ENCODE results near the gene NLRC3. TPM values are rescaled to one million over a fixed set of nuclear protein-coding genes. Genes with fewer than 3 reads are reported as not detected.
A peak's percentile ranks its signal among the peaks of the same experiment; 100 is the strongest.

The NLRC3 gene
- total and polyA plus RNA-seq, 7 experiments from 2014 or later: 22.2 to 91.3 (median 70.0) TPM

DNA sequence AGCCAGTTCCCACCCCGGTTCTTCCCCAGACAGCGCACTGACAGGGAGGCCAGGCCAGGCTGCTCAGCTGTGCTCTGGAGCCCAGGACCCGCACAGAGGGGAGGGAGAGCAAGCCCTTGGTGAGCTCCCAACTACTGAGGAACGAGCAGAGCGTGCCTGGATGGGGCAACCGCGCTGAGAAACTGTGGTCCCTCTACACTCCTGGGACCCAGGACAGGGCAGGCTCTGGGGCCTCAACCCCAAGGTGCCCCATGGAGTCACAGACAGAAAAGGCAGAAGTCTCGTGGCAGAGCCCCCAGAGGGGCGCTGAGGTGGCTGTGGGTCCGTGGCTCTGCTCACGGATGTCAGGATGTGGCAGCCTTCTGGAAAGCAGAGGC is 17.9 kb upstream of the NLRC3 start:
- no peak overlapping the region for H3K27ac Mint-ChIP-seq
- peaks cover 0 to 11% (median 0%) of the 10 kb centered on the region in 7 donors for H3K4me1 Mint-ChIP-seq
- no peak overlapping the region for H3K4me3 Mint-ChIP-seq
- H3K9me3 ChIP-seq (ENCODE audit: control insufficient read depth in 2 of 3, low read length in 3 of 3): no peaks in the 10 kb centered on the region
- no peak overlapping the region for H3K4me3 ChIP-seq (ENCODE audit: low read length)
- H3K36me3 ChIP-seq (ENCODE audit: control insufficient read depth in 2 of 3, insufficient read depth in 3 of 3, low read length in 3 of 3): peaks cover 0 to 18% (median 0%) of the 10 kb centered on the region in 3 experiments
- DNase-seq: no peak
- ChIA-PET POLR2A (no interaction called here), CTCF (interaction anchor here (0.5 kb wide), 1 partner anchor 100 kb away, joined by 3 read pairs; no protein-coding TSS in a partner anchor)
- no peaks in the 10 kb centered on the region for H3K9me3 Mint-ChIP-seq
- no peaks in the 10 kb centered on the region for H3K27me3 ChIP-seq (ENCODE audit: control insufficient read depth in 2 of 2, insufficient read depth in 2 of 2, low read length in 2 of 2)
- H3K4me1 ChIP-seq (ENCODE audit: control insufficient read depth in 2 of 2, insufficient read depth in 2 of 2, low read length in 2 of 2): no peaks in the 10 kb centered on the region
- no peak overlapping the region for H3K27ac ChIP-seq (ENCODE audit: low read depth, low read length)
- H3K36me3 Mint-ChIP-seq: peaks cover 3 to 26% (median 10%) of the 10 kb centered on the region in 5 donors
- no peaks in the 10 kb centered on the region for H3K27me3 Mint-ChIP-seq
- ATAC-seq: no peak
- intact Hi-C loops (cut with micrococcal nuclease): no loop called here

- Mint-ChIP-seq H3K27ac (peak overlapping the region in 1 of 9 donors; percentile 19), H3K27me3 (no peaks in the 10 kb centered on the region), H3K4me1 (peaks cover 0 to 11% (median 0%) of the 10 kb centered on the region in 7 donors), H3K9me3 (no peaks in the 10 kb centered on the region), H3K4me3 (no peak overlapping the region), H3K36me3 (peaks cover 3 to 23% (median 11%) of the 10 kb centered on the region in 5 donors)
- ATAC-seq (no peak), DNase-seq (no peak)
- H3K4me3 ChIP-seq (ENCODE audit: low read length): no peak overlapping the region
- H3K9me3 ChIP-seq (ENCODE audit: control insufficient read depth in 2 of 3, low read length in 3 of 3): no peaks in the 10 kb centered on the region
- ChIA-PET POLR2A (no interaction called here), CTCF (interaction anchor here (0.5 to 0.6 kb wide), 2 partner anchors 75 to 101 kb away, joined by 3 read pairs; no protein-coding TSS in a partner anchor)
- no peaks in the 10 kb centered on the region for H3K27me3 ChIP-seq (ENCODE audit: control insufficient read depth in 2 of 2, insufficient read depth in 2 of 2, low read length in 2 of 2)
- no peaks in the 10 kb centered on the region for H3K4me1 ChIP-seq (ENCODE audit: control insufficient read depth in 2 of 2, insufficient read depth in 2 of 2, low read length in 2 of 2)
- H3K36me3 ChIP-seq (ENCODE audit: control insufficient read depth in 2 of 3, insufficient read depth in 3 of 3, low read length in 3 of 3): peaks cover 0 to 17% (median 0%) of the 10 kb centered on the region in 3 experiments
- H3K27ac ChIP-seq (ENCODE audit: low read depth, low read length): no peak overlapping the region
- intact Hi-C loops (cut with micrococcal nuclease): no loop called here
Observed at GRCh38 chr16:3594316-3595109, 17.3 kb upstream of the NLRC3 start.

DNA sequence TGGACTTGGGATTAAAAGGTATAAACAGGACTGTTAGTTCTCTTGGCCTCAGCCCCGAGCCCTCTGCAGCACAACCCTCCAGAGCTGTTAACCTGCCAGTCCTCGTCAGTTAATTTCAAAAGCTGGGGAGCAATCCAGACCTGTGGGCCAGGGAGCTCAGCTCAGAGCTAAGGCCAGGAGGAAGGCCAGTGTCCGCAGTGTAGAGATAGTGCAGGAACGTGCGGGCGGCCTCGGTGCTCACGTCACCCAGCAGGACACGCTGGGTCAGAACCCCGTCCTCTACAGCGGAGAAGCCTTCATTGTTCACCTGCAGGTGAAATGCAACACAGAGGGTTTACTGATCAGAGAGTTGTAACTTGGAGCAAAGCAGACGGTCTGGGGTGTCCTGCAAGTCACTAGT is 15.4 kb upstream of the NLRC3 start:
- Histone ChIP-seq H3K27ac (ENCODE audit: low read depth, low read length) (no peak overlapping the region), H3K4me1 (ENCODE audit: control insufficient read depth in 2 of 2, insufficient read depth in 2 of 2, low read length in 2 of 2) (no peaks in the 10 kb centered on the region), H3K36me3 (ENCODE audit: control insufficient read depth in 2 of 3, insufficient read depth in 3 of 3, low read length in 3 of 3) (peaks cover 0 to 24% (median 0%) of the 10 kb centered on the region in 3 experiments), H3K27me3 (ENCODE audit: control insufficient read depth in 2 of 2, insufficient read depth in 2 of 2, low read length in 2 of 2) (no peaks in the 10 kb centered on the region), H3K9me3 (ENCODE audit: control insufficient read depth in 2 of 3, low read length in 3 of 3) (no peaks in the 10 kb centered on the region), H3K4me3 (ENCODE audit: low read length) (no peak overlapping the region)
- no peak overlapping the region for H3K4me3 Mint-ChIP-seq
- ChIA-PET POLR2A (no interaction called here), CTCF (no interaction called here)
- H3K27me3 Mint-ChIP-seq: no peaks in the 10 kb centered on the region
- no peak for DNase-seq
- H3K9me3 Mint-ChIP-seq: no peaks in the 10 kb centered on the region
- H3K4me1 Mint-ChIP-seq: peaks cover 0 to 11% (median 0%) of the 10 kb centered on the region in 7 donors
- H3K36me3 Mint-ChIP-seq: peaks cover 3 to 19% (median 15%) of the 10 kb centered on the region in 5 donors
- peak overlapping the region in 1 of 9 donors; percentile 25 for H3K27ac Mint-ChIP-seq
- ATAC-seq: no peak
- intact Hi-C loops (cut with micrococcal nuclease): no loop called here

DNA sequence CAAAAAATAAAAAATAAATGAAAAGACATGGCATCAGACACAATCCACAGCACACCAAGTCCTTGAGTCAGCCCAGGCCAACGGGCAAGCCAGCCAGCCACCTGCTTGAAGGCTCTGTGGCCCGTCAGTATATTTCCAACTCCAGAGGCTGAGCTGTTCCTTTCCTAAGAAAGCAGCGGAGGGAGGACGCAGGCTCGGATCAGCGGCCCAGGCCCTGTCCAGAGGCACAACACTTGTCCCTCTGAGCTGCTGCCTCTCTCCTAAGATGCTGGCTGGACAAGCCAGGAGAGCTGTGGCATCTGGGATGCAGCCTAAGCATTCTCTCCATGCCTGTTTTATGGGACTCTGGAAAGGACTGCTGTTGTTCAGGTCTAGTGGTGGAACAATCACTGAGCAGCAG is 14.8 kb upstream of the NLRC3 start:
- no peak for ATAC-seq
- Histone ChIP-seq H3K4me1 (ENCODE audit: control insufficient read depth in 2 of 2, insufficient read depth in 2 of 2, low read length in 2 of 2) (no peaks in the 10 kb centered on the region), H3K36me3 (ENCODE audit: control insufficient read depth in 2 of 3, insufficient read depth in 3 of 3, low read length in 3 of 3) (peaks cover 0 to 24% (median 0%) of the 10 kb centered on the region in 3 experiments), H3K9me3 (ENCODE audit: control insufficient read depth in 2 of 3, low read length in 3 of 3) (no peaks in the 10 kb centered on the region), H3K4me3 (ENCODE audit: low read length) (no peak overlapping the region), H3K27me3 (ENCODE audit: control insufficient read depth in 2 of 2, insufficient read depth in 2 of 2, low read length in 2 of 2) (no peaks in the 10 kb centered on the region), H3K27ac (ENCODE audit: low read depth, low read length) (no peak overlapping the region)
- Mint-ChIP-seq H3K27me3 (no peaks in the 10 kb centered on the region), H3K27ac (no peak overlapping the region), H3K4me3 (no peak overlapping the region), H3K36me3 (peaks cover 3 to 16% (median 14%) of the 10 kb centered on the region in 5 donors), H3K9me3 (no peaks in the 10 kb centered on the region), H3K4me1 (peaks cover 0 to 11% (median under 1%) of the 10 kb centered on the region in 7 donors)
- ChIA-PET POLR2A (no interaction called here), CTCF (interaction anchor here (1.0 kb wide), 1 partner anchor 82 kb away, joined by 3 read pairs; no protein-coding TSS in a partner anchor)
- no peak for DNase-seq
- intact Hi-C loops (cut with micrococcal nuclease): no loop called here

- POLR2A ChIA-PET: no interaction called here
- no peak overlapping the region for H3K4me3 ChIP-seq (ENCODE audit: low read length)
- DNase-seq: no peak
- Mint-ChIP-seq H3K36me3 (peaks cover 3 to 16% (median 14%) of the 10 kb centered on the region in 5 donors), H3K27me3 (no peaks in the 10 kb centered on the region), H3K9me3 (no peaks in the 10 kb centered on the region), H3K27ac (no peak overlapping the region), H3K4me1 (peaks cover 0 to 11% (median 4%) of the 10 kb centered on the region in 7 donors), H3K4me3 (no peak overlapping the region)
- no peak for ATAC-seq
- H3K27ac ChIP-seq (ENCODE audit: low read depth, low read length): no peak overlapping the region
- H3K9me3 ChIP-seq (ENCODE audit: control insufficient read depth in 2 of 3, low read length in 3 of 3): no peaks in the 10 kb centered on the region
- intact Hi-C loops (cut with micrococcal nuclease): no loop called here
- H3K4me1 ChIP-seq (ENCODE audit: control insufficient read depth in 2 of 2, insufficient read depth in 2 of 2, low read length in 2 of 2): no peaks in the 10 kb centered on the region
- peaks cover 0 to 24% (median 0%) of the 10 kb centered on the region in 3 experiments for H3K36me3 ChIP-seq (ENCODE audit: control insufficient read depth in 2 of 3, insufficient read depth in 3 of 3, low read length in 3 of 3)
- H3K27me3 ChIP-seq (ENCODE audit: control insufficient read depth in 2 of 2, insufficient read depth in 2 of 2, low read length in 2 of 2): no peaks in the 10 kb centered on the region
- CTCF ChIA-PET: interaction anchor here (1.0 kb wide), 1 partner anchor 82 kb away, joined by 3 read pairs; no protein-coding TSS in a partner anchor
Observed at GRCh38 chr16:3591436-3591803, 14.2 kb upstream of the NLRC3 start.

- peaks cover 0 to 11% (median 4%) of the 10 kb centered on the region in 7 donors for H3K4me1 Mint-ChIP-seq
- intact Hi-C loops (cut with micrococcal nuclease): no loop called here
- Histone ChIP-seq H3K4me3 (ENCODE audit: low read length) (no peak overlapping the region), H3K27me3 (ENCODE audit: control insufficient read depth in 2 of 2, insufficient read depth in 2 of 2, low read length in 2 of 2) (no peaks in the 10 kb centered on the region), H3K36me3 (ENCODE audit: control insufficient read depth in 2 of 3, insufficient read depth in 3 of 3, low read length in 3 of 3) (peaks cover 0 to 24% (median 0%) of the 10 kb centered on the region in 3 experiments), H3K4me1 (ENCODE audit: control insufficient read depth in 2 of 2, insufficient read depth in 2 of 2, low read length in 2 of 2) (no peaks in the 10 kb centered on the region), H3K9me3 (ENCODE audit: control insufficient read depth in 2 of 3, low read length in 3 of 3) (no peaks in the 10 kb centered on the region), H3K27ac (ENCODE audit: low read depth, low read length) (no peak overlapping the region)
- H3K27ac Mint-ChIP-seq: peak overlapping the region in 1 of 9 donors; percentile 31
- DNase-seq (no peak), ATAC-seq (no peak)
- H3K36me3 Mint-ChIP-seq: peaks cover 3 to 16% (median 15%) of the 10 kb centered on the region in 5 donors
- CTCF ChIA-PET: interaction anchor here (1.0 kb wide), 1 partner anchor 81 kb away, joined by 3 read pairs; no protein-coding TSS in a partner anchor
- POLR2A ChIA-PET: no interaction called here
- no peak overlapping the region for H3K4me3 Mint-ChIP-seq
- H3K9me3 Mint-ChIP-seq: no peaks in the 10 kb centered on the region
- H3K27me3 Mint-ChIP-seq: no peaks in the 10 kb centered on the region
Observed at GRCh38 chr16:3590736-3591435, 13.7 kb upstream of the NLRC3 start.

All from naive thymus-derived CD4-positive, alpha-beta T cell (primary cell).